GM23338 (cell line): Measurements from ENCODE around the gene RPS6KC1. TPM values are rescaled to one million over a fixed set of nuclear protein-coding genes. Genes with fewer than 3 reads are reported as not detected.

Source experiments
- ATAC-seq: fragments of 200-7000 bp; cut with Tn5 transposase; 3 replicates; pipeline ENCODE4 v1.9.1; 2020
- DNase-seq: peaks from one replicate; pipeline ENCODE4 v3.0.0-alpha.2; 2015; ENCODE audit warnings: low spot score
- H2AFZ ChIP-seq: fragments of 200-600 bp; sonication (generic); 2 replicates; pipeline ENCODE4 v1.8.0; 2016; ENCODE audit warnings: antibody characterized with exemption, mild to moderate bottlenecking, moderate library complexity
- H3F3A ChIP-seq: fragments of 200-600 bp; sonication (generic); replicated peaks from 2 replicates; pipeline ENCODE4 v1.8.0; 2017; ENCODE audit warnings: antibody characterized with exemption, mixed run types, low read depth
- H3K27ac ChIP-seq: fragments of 200-600 bp; sonication (generic); 2 replicates; pipeline ENCODE4 v1.6.1; 2016; ENCODE audit warnings: low read depth
- H3K27me3 ChIP-seq: fragments of 200-600 bp; sonication (generic); 2 replicates; pipeline ENCODE4 v1.8.0; 2016; ENCODE audit warnings: mild to moderate bottlenecking, mixed run types, moderate library complexity; ENCODE audit not compliant: insufficient read depth
- H3K36me3 ChIP-seq: fragments of 200-600 bp; sonication (generic); 2 replicates; pipeline ENCODE4 v1.8.0; 2016; ENCODE audit warnings: mild to moderate bottlenecking; ENCODE audit not compliant: insufficient read depth
- H3K4me1 ChIP-seq: fragments of 200-600 bp; sonication (generic); 2 replicates; pipeline ENCODE4 v1.8.0; 2016; ENCODE audit warnings: mild to moderate bottlenecking, moderate library complexity; ENCODE audit not compliant: insufficient read depth
- H3K4me2 ChIP-seq: fragments of 200-600 bp; sonication (generic); 2 replicates; pipeline ENCODE4 v1.7.1; 2017; ENCODE audit warnings: mixed run types
- H3K4me3 ChIP-seq: fragments of 200-600 bp; sonication (generic); 2 replicates; pipeline ENCODE4 v1.6.1; 2016; ENCODE audit warnings: mixed run types
- H3K79me2 ChIP-seq: fragments of 200-600 bp; sonication (generic); replicated peaks from 2 replicates; pipeline ENCODE4 v1.8.0; 2017; ENCODE audit warnings: mild to moderate bottlenecking; ENCODE audit not compliant: insufficient read depth
- H3K9me2 ChIP-seq: fragments of 200-600 bp; sonication (generic); 2 replicates; pipeline ENCODE4 v1.8.0; 2017; ENCODE audit not compliant: insufficient read depth
- H4K20me1 ChIP-seq: fragments of 200-600 bp; sonication (generic); replicated peaks from 2 replicates; pipeline ENCODE4 v1.8.0; 2017; ENCODE audit warnings: mild to moderate bottlenecking; ENCODE audit not compliant: insufficient read depth
- H3K27ac Mint-ChIP-seq: 2 replicates; pipeline ENCODE4 v1.8.0; 2020; ENCODE audit warnings: inconsistent platforms, mild to moderate bottlenecking, moderate library complexity, mixed read lengths
- H3K27me3 Mint-ChIP-seq: 3 replicates; pipeline ENCODE4 v1.8.0; 2022; ENCODE audit warnings: low read depth, mild to moderate bottlenecking, moderate library complexity, mixed read lengths, inconsistent platforms; ENCODE audit not compliant: insufficient read depth, poor library complexity
- H3K36me3 Mint-ChIP-seq: 3 replicates; pipeline ENCODE4 v1.8.0; 2021; ENCODE audit warnings: low read depth, mild to moderate bottlenecking, inconsistent platforms, moderate library complexity, mixed read lengths
- H3K4me1 Mint-ChIP-seq: 3 replicates; pipeline ENCODE4 v1.8.0; 2020; ENCODE audit warnings: mild to moderate bottlenecking, inconsistent platforms, mixed read lengths
- H3K4me3 Mint-ChIP-seq: 3 replicates; pipeline ENCODE4 v1.8.0; 2021; ENCODE audit warnings: moderate library complexity, mild to moderate bottlenecking, inconsistent platforms, mixed read lengths
- H3K9me3 Mint-ChIP-seq: 3 replicates; pipeline ENCODE4 v1.8.0; 2020; ENCODE audit warnings: moderate library complexity, mild to moderate bottlenecking, inconsistent platforms, mixed read lengths
- CREB1 ChIP-seq: fragments of 250-450 bp; sonication (Bioruptor Pico); IDR thresholded peaks from 2 replicates; pipeline ENCODE4 v1.5.0; 2020; ENCODE audit warnings: low read depth, mild to moderate bottlenecking, moderate library complexity
- CTCF ChIP-seq, 2 experiments: fragments of 200-600 bp in 1 of 2; sonication (generic) in 1 of 2; conservative IDR thresholded peaks; 2 replicates each; pipeline versions ENCODE4 v1.5.1 to v1.6.1; 2016 to 2017; ENCODE audit warnings: antibody characterized with exemption in 2 of 2, low read depth in 2 of 2, mild to moderate bottlenecking in 2 of 2, moderate library complexity in 1 of 2
- EZH2 ChIP-seq: fragments of 200-600 bp; sonication (generic); IDR thresholded peaks from one replicate; pipeline ENCODE4 v1.8.0; 2017; ENCODE audit warnings: antibody characterized with exemption, mild to moderate bottlenecking, low read depth; ENCODE audit not compliant: unreplicated experiment
- JUNB ChIP-seq: IDR thresholded peaks from one replicate; pipeline ENCODE4 v1.6.1; 2016; ENCODE audit warnings: antibody characterized with exemption; ENCODE audit not compliant: unreplicated experiment
- REST ChIP-seq: IDR thresholded peaks from one replicate; pipeline ENCODE4 v1.6.1; 2018; ENCODE audit warnings: antibody characterized with exemption; ENCODE audit not compliant: unreplicated experiment
- ZNF331 ChIP-seq: fragments of 250-450 bp; sonication (Bioruptor Pico); IDR thresholded peaks from 2 replicates; pipeline ENCODE4 v1.5.0; 2020; ENCODE audit warnings: low read depth, mild to moderate bottlenecking, moderate library complexity
- ZNF462 ChIP-seq: fragments of 250-450 bp; sonication (Bioruptor Pico); IDR thresholded peaks from 2 replicates; pipeline ENCODE4 v1.5.0; 2020; ENCODE audit warnings: mild to moderate bottlenecking, moderate library complexity
- polyA plus RNA-seq: library from polyadenylated mRNA; unstranded; fragments of >200 nt; fragmentation: Nextera tagmentation; extraction: Ambion mirVana; gene quantifications from 2 replicates; pipeline ENCODE4 v1.2.1, GENCODE V29; 2016
- total RNA-seq: library from RNA; depleted of rRNA; stranded (reverse); fragments of >200 nt; shearing (Covaris generic); gene quantifications from 2 replicates; pipeline ENCODE4 v1.2.3, GENCODE V29; 2014

The RPS6KC1 gene
- total and polyA plus RNA-seq, 2 experiments from 2014 or later = 7.9 to 24.9 TPM

DNA sequence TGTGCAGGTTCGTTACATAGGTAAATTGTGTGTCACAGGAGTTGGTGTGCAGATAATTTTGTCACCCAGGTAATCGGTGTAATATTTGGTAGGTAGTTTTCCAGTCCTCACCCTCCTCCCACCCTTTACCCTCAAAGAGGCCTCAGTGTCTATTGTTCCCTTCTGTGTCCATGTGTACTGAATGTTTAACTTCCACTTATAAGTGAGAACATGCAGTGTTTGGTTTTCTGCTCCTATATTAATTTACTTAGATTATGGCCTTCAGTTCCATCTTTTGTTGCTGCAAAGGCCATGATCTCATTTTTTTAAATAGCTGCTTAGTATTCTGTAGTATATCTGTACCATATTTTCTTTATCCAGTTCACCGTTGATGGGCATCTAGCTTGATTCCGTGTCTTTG lies 87.3 kb downstream of the RPS6KC1 start:
- Histone ChIP-seq H3K4me1 (peaks cover 11% of the 10 kb centered on the region; the same call in 1 of the 2 replicates), H3K36me3 (no peaks in the 10 kb centered on the region), H3K27me3 (no peaks in the 10 kb centered on the region), H3K9me2 (no peaks in the 10 kb centered on the region), H3K4me2 (no peak overlapping the region), H4K20me1 (no peaks in the 10 kb centered on the region), H3F3A (no peaks in the 10 kb centered on the region), H2AFZ (no peak overlapping the region), H3K27ac (no peak overlapping the region), H3K4me3 (no peak overlapping the region), H3K79me2 (peaks cover 7% of the 10 kb centered on the region; the same call in 1 of the 2 replicates)
- Mint-ChIP-seq H3K36me3 (no peaks in the 10 kb centered on the region), H3K4me3 (no peak overlapping the region), H3K27ac (no peak overlapping the region), H3K9me3 (no peaks in the 10 kb centered on the region; the same call in 2 of the 3 replicates), H3K4me1 (peaks cover 18% of the 10 kb centered on the region; the same call in 2 of the 3 replicates), H3K27me3 (peaks cover 2% of the 10 kb centered on the region)
- DNase-seq = no peak
- TF ChIP-seq REST = no peak
- TF ChIP-seq EZH2 = no peak
- no peak for ATAC-seq

- Mint-ChIP-seq H3K4me3 (no peak overlapping the region), H3K27ac (no peak overlapping the region), H3K9me3 (no peaks in the 10 kb centered on the region; the same call in 2 of the 3 replicates), H3K27me3 (peaks cover 2% of the 10 kb centered on the region), H3K4me1 (peaks cover 18% of the 10 kb centered on the region; the same call in 2 of the 3 replicates), H3K36me3 (no peaks in the 10 kb centered on the region)
- no peaks in the 10 kb centered on the region for H4K20me1 ChIP-seq
- peaks cover 11% of the 10 kb centered on the region; the same call in 1 of the 2 replicates for H3K4me1 ChIP-seq
- no peaks in the 10 kb centered on the region for H3K27me3 ChIP-seq
- ATAC-seq = no peak
- no peaks in the 10 kb centered on the region for H3F3A ChIP-seq
- no peak overlapping the region for H2AFZ ChIP-seq
- H3K79me2 ChIP-seq = peaks cover 7% of the 10 kb centered on the region; the same call in 1 of the 2 replicates
- H3K27ac ChIP-seq = no peak overlapping the region
- H3K9me2 ChIP-seq = no peaks in the 10 kb centered on the region
- DNase-seq = no peak
- no peak overlapping the region for H3K4me2 ChIP-seq
- H3K4me3 ChIP-seq = no peak overlapping the region
- no peaks in the 10 kb centered on the region for H3K36me3 ChIP-seq
- TF ChIP-seq CREB1 (no peak), CTCF (conservative IDR thresholded peaks at IDR 0.05; ENCODE audit: low read depth in 2 of 2) (no peak), ZNF331 (CRISPR knock-in tag) (no peak), JUNB (no peak), ZNF462 (CRISPR knock-in tag) (no peak)
These were observed 87.9 kb downstream of the RPS6KC1 start for GRCh38 chr1:213138892-213139291.
